HG03571 (cell line): ENCODE results near the gene IMP4.

Experiments used
- ATAC-seq: cut with Tn5 transposase; IDR thresholded peaks from one replicate; pipeline ENCODE4 v1.9.1; 2021; ENCODE audit not compliant: unreplicated experiment

The IMP4 gene

DNA sequence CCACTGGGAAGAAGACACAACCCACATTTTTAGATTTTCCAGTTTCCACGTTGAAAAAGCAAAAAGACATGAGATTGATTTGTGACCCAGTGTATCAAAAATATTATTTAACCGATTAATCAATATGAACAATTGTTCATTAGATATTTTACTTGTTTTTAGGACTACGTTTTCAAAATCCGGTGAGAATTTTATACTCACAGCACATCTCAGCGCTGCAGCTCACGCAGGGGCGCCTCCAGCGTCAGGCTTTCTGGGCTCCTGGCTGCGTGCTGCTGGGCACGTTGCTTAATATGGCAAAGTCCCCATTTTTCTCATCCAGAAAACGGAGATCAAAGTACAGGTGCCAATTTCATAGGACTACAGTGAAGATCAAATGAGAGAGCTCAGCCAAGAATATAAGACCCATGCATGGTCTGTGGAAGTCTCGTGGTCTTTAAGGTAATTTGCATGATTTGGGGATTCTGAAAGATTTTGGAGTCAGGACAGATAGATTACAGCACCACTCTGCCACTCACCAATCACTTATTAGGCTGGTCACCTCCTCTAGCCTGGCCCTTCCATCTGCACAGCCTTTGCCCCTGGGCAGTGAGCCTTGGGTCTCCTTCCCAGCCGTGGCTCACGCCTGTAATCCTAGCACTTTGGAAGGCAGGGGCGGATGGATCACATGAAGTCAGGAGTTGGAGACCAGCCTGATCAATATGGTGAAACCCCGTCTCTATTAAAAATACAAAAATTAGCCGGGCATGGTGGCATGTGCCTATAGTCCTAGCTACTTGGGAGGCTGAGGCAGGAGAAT lies 49.4 kb downstream of the IMP4 start:
- ATAC-seq, result no peak

- ATAC-seq, result no peak
Observed at GRCh38 chr2:130393318-130393910, 50.7 kb downstream of the IMP4 start.
